ENCODE results near the gene AMOTL1. TPM values are rescaled to one million over a fixed set of nuclear protein-coding genes. Genes with fewer than 3 reads are reported as not detected.

The AMOTL1 gene
- total and polyA plus RNA-seq, 7 donors: 0.69 to 161 (median 96.3) TPM

DNA sequence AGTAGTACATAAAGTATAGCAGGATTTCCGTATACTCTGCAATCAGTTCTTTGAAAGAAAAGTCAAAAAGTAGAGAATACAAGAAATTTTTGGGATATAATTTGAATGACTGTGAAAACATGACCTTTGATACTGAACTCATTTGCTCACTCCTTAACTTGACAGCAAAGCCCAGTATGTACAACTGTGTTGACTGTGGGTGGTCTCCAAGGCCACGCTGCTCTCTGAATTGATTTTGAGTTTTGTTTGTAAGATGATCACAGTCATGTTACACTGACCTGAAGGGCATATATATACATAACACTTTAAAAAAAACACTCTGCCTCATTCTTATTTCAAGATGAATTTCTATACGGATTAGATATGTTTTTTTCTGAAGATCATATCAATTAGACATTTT lies 9.5 kb upstream of the AMOTL1 start:
- Histone ChIP-seq H3K4me3 (no peak overlapping the region), H3K27me3 (no peaks in the 10 kb centered on the region), H3K4me1 (peaks cover 0 to 19% (median 13%) of the 10 kb centered on the region in 4 donors), H3K27ac (no peak overlapping the region), H3K36me3 (no peaks in the 10 kb centered on the region), H3K9me3 (no peaks in the 10 kb centered on the region)
- intact Hi-C loops (cut with DNase I): no loop called here
- 84 to 89% methylated on average over 3 of the region's 3 CpGs for WGBS, 2 donors
- DNase-seq: no peak
- no peak for TF ChIP-seq POLR2AphosphoS5 (IDR thresholded peaks at IDR 0.05)
- no peak for TF ChIP-seq EP300 (IDR thresholded peaks at IDR 0.05)
- TF ChIP-seq POLR2A (IDR thresholded peaks at IDR 0.05): no peak
- TF ChIP-seq, protein P1, sequence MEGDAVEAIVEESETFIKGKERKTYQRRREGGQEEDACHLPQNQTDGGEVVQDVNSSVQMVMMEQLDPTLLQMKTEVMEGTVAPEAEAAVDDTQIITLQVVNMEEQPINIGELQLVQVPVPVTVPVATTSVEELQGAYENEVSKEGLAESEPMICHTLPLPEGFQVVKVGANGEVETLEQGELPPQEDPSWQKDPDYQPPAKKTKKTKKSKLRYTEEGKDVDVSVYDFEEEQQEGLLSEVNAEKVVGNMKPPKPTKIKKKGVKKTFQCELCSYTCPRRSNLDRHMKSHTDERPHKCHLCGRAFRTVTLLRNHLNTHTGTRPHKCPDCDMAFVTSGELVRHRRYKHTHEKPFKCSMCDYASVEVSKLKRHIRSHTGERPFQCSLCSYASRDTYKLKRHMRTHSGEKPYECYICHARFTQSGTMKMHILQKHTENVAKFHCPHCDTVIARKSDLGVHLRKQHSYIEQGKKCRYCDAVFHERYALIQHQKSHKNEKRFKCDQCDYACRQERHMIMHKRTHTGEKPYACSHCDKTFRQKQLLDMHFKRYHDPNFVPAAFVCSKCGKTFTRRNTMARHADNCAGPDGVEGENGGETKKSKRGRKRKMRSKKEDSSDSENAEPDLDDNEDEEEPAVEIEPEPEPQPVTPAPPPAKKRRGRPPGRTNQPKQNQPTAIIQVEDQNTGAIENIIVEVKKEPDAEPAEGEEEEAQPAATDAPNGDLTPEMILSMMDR (IDR thresholded peaks at IDR 0.05): no peak

DNA sequence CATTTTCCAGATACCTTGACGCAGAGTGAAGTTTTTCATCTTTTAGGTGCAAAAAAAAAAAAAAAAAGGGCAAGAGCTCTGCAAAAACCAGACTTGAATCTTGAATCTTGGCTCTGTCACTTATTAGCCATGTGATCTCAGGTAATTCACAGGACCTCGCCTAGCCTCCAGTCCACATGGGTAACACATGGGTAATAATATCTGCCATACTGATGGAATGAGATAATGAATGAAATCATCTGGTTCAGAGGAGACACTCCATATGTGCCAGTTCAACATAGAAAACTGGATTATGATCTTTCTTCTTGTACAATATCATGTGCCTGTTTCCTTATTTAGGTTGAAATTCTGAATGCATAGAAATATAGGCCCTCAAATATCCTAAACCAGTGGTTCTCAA lies 8.6 kb upstream of the AMOTL1 start:
- TF ChIP-seq, protein P1 (IDR thresholded peaks at IDR 0.05): no peak
- TF ChIP-seq POLR2A (IDR thresholded peaks at IDR 0.05): no peak
- no peak for TF ChIP-seq EP300 (IDR thresholded peaks at IDR 0.05)
- no peak for TF ChIP-seq POLR2AphosphoS5 (IDR thresholded peaks at IDR 0.05)
- Histone ChIP-seq H3K4me3 (no peak overlapping the region), H3K36me3 (no peaks in the 10 kb centered on the region), H3K9me3 (no peaks in the 10 kb centered on the region), H3K4me1 (peaks cover 0 to 25% (median 17%) of the 10 kb centered on the region in 4 donors), H3K27ac (no peak overlapping the region), H3K27me3 (no peaks in the 10 kb centered on the region)
- intact Hi-C loops (cut with DNase I): no loop called here
- no peak for DNase-seq
- 90 to 92% methylated on average over 2 of the region's 2 CpGs for WGBS, 2 donors

DNA sequence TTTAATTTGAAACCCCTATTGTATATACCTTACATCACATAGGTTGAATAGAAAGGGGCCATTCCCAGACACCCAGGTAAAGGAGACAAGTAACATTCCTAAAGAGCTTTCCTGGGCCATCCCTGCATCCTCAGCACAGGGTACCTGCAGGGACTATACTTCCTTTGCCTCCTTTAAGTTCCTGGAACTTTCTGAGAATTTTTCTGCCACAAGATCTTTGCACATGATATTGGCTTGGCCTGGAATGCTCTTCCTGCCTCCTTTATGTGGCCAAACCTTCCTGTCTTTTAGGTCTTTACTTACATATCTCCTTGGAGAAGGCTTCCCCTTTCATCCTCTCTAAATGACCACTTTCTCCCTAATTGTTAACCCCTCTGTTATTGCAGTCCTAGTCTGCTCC lies 7.9 kb upstream of the AMOTL1 start:
- no peak overlapping the region for H3K27ac ChIP-seq
- DNase-seq: no peak
- H3K9me3 ChIP-seq: no peaks in the 10 kb centered on the region
- H3K36me3 ChIP-seq: no peaks in the 10 kb centered on the region
- intact Hi-C loops (cut with DNase I): loop anchor here (10.0 kb wide), 2 partner anchors 215 kb away; partner anchors contain the start of genes CWC15, FUT4 and KDM4D
- H3K27me3 ChIP-seq: no peaks in the 10 kb centered on the region
- no peak for TF ChIP-seq POLR2AphosphoS5 (IDR thresholded peaks at IDR 0.05)
- TF ChIP-seq, protein P1 (IDR thresholded peaks at IDR 0.05): no peak
- TF ChIP-seq EP300 (IDR thresholded peaks at IDR 0.05): no peak
- TF ChIP-seq POLR2A (IDR thresholded peaks at IDR 0.05): no peak
- no peak overlapping the region for H3K4me3 ChIP-seq
- peaks cover 0 to 32% (median 23%) of the 10 kb centered on the region in 4 donors for H3K4me1 ChIP-seq

DNA sequence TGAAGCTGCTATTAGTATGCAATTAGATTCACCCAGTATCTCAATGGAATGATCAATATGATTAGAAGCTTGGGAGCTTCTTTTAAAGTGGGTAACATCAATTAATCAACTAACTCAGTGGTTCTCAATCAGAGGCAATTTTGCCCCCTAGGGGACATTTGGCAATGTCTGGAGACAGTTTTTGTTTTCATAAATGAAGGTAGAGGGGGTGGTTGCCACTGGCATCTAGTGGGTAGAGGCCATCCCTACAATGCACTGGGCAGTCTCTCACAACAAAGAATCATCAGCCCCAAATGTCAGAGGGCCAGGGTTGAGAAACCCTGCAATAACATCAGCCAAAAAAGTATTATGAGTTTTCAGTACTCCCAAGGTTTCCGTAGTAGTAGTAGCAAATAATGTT lies 5.9 kb upstream of the AMOTL1 start:
- H3K27me3 ChIP-seq: no peaks in the 10 kb centered on the region
- H3K4me1 ChIP-seq: peaks cover 0 to 52% (median 37%) of the 10 kb centered on the region in 4 donors
- no peak for DNase-seq
- H3K27ac ChIP-seq: peak overlapping the region; percentile 35 to 99 (median 71)
- H3K36me3 ChIP-seq: no peaks in the 10 kb centered on the region
- TF ChIP-seq, protein P1 (IDR thresholded peaks at IDR 0.05): no peak
- no peak for TF ChIP-seq POLR2AphosphoS5 (IDR thresholded peaks at IDR 0.05)
- no peak for TF ChIP-seq EP300 (IDR thresholded peaks at IDR 0.05)
- no peak for TF ChIP-seq POLR2A (IDR thresholded peaks at IDR 0.05)
- intact Hi-C loops (cut with DNase I): loop anchor here (10.0 kb wide), 2 partner anchors 213 to 217 kb away; partner anchors contain the start of genes CWC15, FUT4 and KDM4D
- 94 to 96% methylated on average over 1 of the region's 1 CpG for WGBS, 2 donors
- H3K4me3 ChIP-seq: no peak overlapping the region
- no peaks in the 10 kb centered on the region for H3K9me3 ChIP-seq

DNA sequence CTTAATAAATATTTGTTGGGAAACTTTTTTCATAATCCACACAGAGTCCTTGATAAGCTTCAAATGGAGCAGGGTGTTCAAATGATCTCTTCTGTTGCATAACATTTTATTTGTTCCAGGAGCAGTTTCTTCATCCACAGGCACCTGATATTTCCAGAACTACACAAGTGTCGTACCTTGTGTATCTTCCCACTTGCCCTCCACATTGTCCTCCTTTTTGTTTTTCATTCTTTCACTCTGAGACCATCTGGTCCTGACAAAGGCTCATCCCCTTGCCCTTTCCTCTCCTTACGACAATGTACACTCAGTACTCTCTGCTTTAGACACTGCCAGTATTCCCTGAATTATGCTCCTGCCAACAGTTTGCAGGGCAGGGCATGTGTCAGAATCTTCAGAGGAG lies 5.2 kb upstream of the AMOTL1 start:
- TF ChIP-seq POLR2AphosphoS5 (IDR thresholded peaks at IDR 0.05): peak in 1 of 4 donors; percentile 13
- TF ChIP-seq, protein P1 (IDR thresholded peaks at IDR 0.05): no peak
- 84 to 94% methylated on average over 2 of the region's 2 CpGs for WGBS, 2 donors
- DNase-seq: no peak
- H3K27ac ChIP-seq: peak overlapping the region; percentile 35 to 99 (median 71)
- no peak overlapping the region for H3K4me3 ChIP-seq
- H3K27me3 ChIP-seq: no peaks in the 10 kb centered on the region
- intact Hi-C loops (cut with DNase I): loop anchor here (10.0 kb wide), 2 partner anchors 212 to 218 kb away; partner anchors contain the start of genes CWC15, FUT4 and KDM4D
- H3K4me1 ChIP-seq: peaks cover 0 to 56% (median 41%) of the 10 kb centered on the region in 4 donors
- H3K36me3 ChIP-seq: no peaks in the 10 kb centered on the region
- no peaks in the 10 kb centered on the region for H3K9me3 ChIP-seq

Measured in sigmoid colon (tissue), 7 donors.